Stomach (tissue), 9 donors: ENCODE data around the gene PCDH17. TPM values are rescaled to one million over a fixed set of nuclear protein-coding genes. Genes with fewer than 3 reads are reported as not detected.

ENCODE experiments used
- DNase-seq, 2 donors: peaks; one replicate each; pipeline versions ENCODE4 v3.0.0 to v3.0.0-alpha.2; 2013 to 2019
- H3K27ac ChIP-seq, 5 donors: fragments of 200-600 bp in 4 of 5; sonication (generic) in 4 of 5; one replicate each; pipeline ENCODE4 v1.5.1; 2013 to 2019; ENCODE audit warnings: mild to moderate bottlenecking in 1 of 5, moderate library complexity in 1 of 5
- H3K27me3 ChIP-seq, 3 donors: fragments of 200-600 bp; sonication (generic); one replicate each; pipeline ENCODE4 v1.5.1; 2017 to 2019; ENCODE audit warnings: mixed run types in 1 of 3
- H3K36me3 ChIP-seq, 4 donors: fragments of 200-600 bp; sonication (generic); 1 replicate in 3 of 4; 2 replicates in 1 of 4; pipeline ENCODE4 v1.5.1; 2016 to 2019
- H3K4me1 ChIP-seq, 4 donors: fragments of 200-600 bp; sonication (generic); one replicate each; pipeline ENCODE4 v1.5.1; 2016 to 2019
- H3K4me3 ChIP-seq, 4 donors: fragments of 200-600 bp; sonication (generic) in 3 of 4; one replicate each; pipeline ENCODE4 v1.5.1; 2016 to 2019; ENCODE audit warnings: mild to moderate bottlenecking in 1 of 4
- H3K9me3 ChIP-seq, 4 donors: fragments of 200-600 bp; sonication (generic); one replicate each; pipeline ENCODE4 v1.5.1; 2016 to 2019
- CTCF ChIP-seq, 7 experiments: fragments of 450-650 bp in 4 of 7; fragments of 200-600 bp in 3 of 7; sonication (generic) in 3 of 7; IDR thresholded peaks; one replicate each; pipeline ENCODE4 v1.5.1; 2016 to 2019; ENCODE audit warnings: antibody characterized with exemption in 7 of 7, control low read depth in 2 of 7, mild to moderate bottlenecking in 1 of 7
- EP300 ChIP-seq: sonication (generic); formaldehyde crosslinking; IDR thresholded peaks from one replicate; pipeline ENCODE4 v1.6.1; 2017; ENCODE audit warnings: antibody characterized with exemption
- POLR2A ChIP-seq, 4 donors: fragments of 450-650 bp; IDR thresholded peaks; one replicate each; pipeline ENCODE4 v1.6.1; 2016; ENCODE audit warnings: antibody characterized with exemption in 4 of 4, control low read depth in 2 of 4, mild to moderate bottlenecking in 1 of 4, moderate library complexity in 1 of 4
- POLR2AphosphoS5 ChIP-seq, 3 donors: sonication (generic); formaldehyde crosslinking; IDR thresholded peaks; one replicate each; pipeline ENCODE4 v1.6.1; 2016; ENCODE audit warnings: antibody characterized with exemption in 3 of 3
- WGBS, 5 donors: extraction: QIAGEN DNeasy Blood & Tissue Kit in 3 of 5; methylation state at CpG; one replicate each; pipeline versions ENCODE4 v1.1.5 to v1.1.7; 2013 to 2018; 5-methylcytosine and 5-hydroxymethylcytosine counted together
- intact Hi-C: fragments of 100-400 bp; cut with DNase I; formaldehyde crosslinking; loops from one replicate; pipeline ENCODE4 v1.15.1; 2023; ENCODE audit warnings: low total_unique reads
- polyA plus RNA-seq, 3 donors: library from polyadenylated mRNA; stranded (reverse); fragments of 200-250 nt; gene quantifications; one replicate each; pipeline ENCODE4 v1.2.3, GENCODE V29; 2013
- total RNA-seq, 5 donors: library from RNA; depleted of rRNA; stranded (reverse); fragments of >200 nt; gene quantifications; one replicate each; pipeline versions ENCODE4 v1.1.0 to v1.2.3, GENCODE V29; 2014 to 2016
- donor health status: healthy with polysubstance abuse.
- donor health status: Bipolar disorder and iron deficiency.
- donor health status: healthy.

Gene PCDH17
- total and polyA plus RNA-seq, 8 donors: 0.35 to 14.0 (median 2.8) TPM

GRCh38 chr13:57680609-57681008, 49.1 kb downstream of the PCDH17 start:
- H3K4me1 ChIP-seq: no peaks in the 10 kb centered on the region
- intact Hi-C loops: no loop called here

GRCh38 chr13:57682128-57682716, 50.7 kb downstream of the PCDH17 start:
- WGBS, 5 donors: 62 to 74% (median 64%) methylated on average over 4 of the region's 4 CpGs
- TF ChIP-seq POLR2AphosphoS5 (IDR thresholded peaks at IDR 0.05) (no peak), CTCF (IDR thresholded peaks at IDR 0.05) (no peak), EP300 (no peak), POLR2A (IDR thresholded peaks at IDR 0.05) (no peak)
- H3K27me3 ChIP-seq: no peaks in the 10 kb centered on the region
- no peaks in the 10 kb centered on the region for H3K4me1 ChIP-seq
- DNase-seq: no peak
- H3K4me3 ChIP-seq: no peak overlapping the region
- H3K27ac ChIP-seq: no peak overlapping the region
- H3K36me3 ChIP-seq: no peaks in the 10 kb centered on the region
- H3K9me3 ChIP-seq: no peaks in the 10 kb centered on the region
- intact Hi-C loops: no loop called here

More at GRCh38 chr13:57680609-57681008, 49.1 kb downstream of the PCDH17 start:
- DNase-seq: no peak
- no peak for TF ChIP-seq EP300
- TF ChIP-seq CTCF (IDR thresholded peaks at IDR 0.05): no peak
- TF ChIP-seq POLR2AphosphoS5 (IDR thresholded peaks at IDR 0.05): no peak
- TF ChIP-seq POLR2A (IDR thresholded peaks at IDR 0.05): no peak
- H3K4me3 ChIP-seq: no peak overlapping the region
- H3K27ac ChIP-seq: no peak overlapping the region
- H3K27me3 ChIP-seq: no peaks in the 10 kb centered on the region
- WGBS, 5 donors: 79 to 85% (median 82%) methylated on average over 1 of the region's 1 CpG
- H3K9me3 ChIP-seq: no peaks in the 10 kb centered on the region
- H3K36me3 ChIP-seq: no peaks in the 10 kb centered on the region

GRCh38 chr13:57698851-57699250, 67.3 kb downstream of the PCDH17 start:
- Histone ChIP-seq H3K27ac (no peak overlapping the region), H3K4me1 (no peaks in the 10 kb centered on the region), H3K27me3 (no peaks in the 10 kb centered on the region), H3K36me3 (no peaks in the 10 kb centered on the region), H3K4me3 (no peak overlapping the region), H3K9me3 (no peaks in the 10 kb centered on the region)
- intact Hi-C loops: no loop called here
- no peak for DNase-seq
- TF ChIP-seq POLR2A (IDR thresholded peaks at IDR 0.05) (no peak), CTCF (IDR thresholded peaks at IDR 0.05) (no peak)
- 63 to 74% (median 67%) methylated on average over 4 of the region's 4 CpGs for WGBS, 5 donors

GRCh38 chr13:57704031-57704430, 72.5 kb downstream of the PCDH17 start:
- intact Hi-C loops: no loop called here
- Histone ChIP-seq H3K27ac (no peak overlapping the region), H3K4me1 (no peaks in the 10 kb centered on the region), H3K9me3 (no peaks in the 10 kb centered on the region), H3K4me3 (no peak overlapping the region), H3K36me3 (no peaks in the 10 kb centered on the region), H3K27me3 (no peaks in the 10 kb centered on the region)
- DNase-seq: no peak
- 81 to 90% (median 84%) methylated on average over 2 of the region's 2 CpGs for WGBS, 5 donors
- TF ChIP-seq POLR2AphosphoS5 (IDR thresholded peaks at IDR 0.05) (no peak), CTCF (IDR thresholded peaks at IDR 0.05) (no peak), EP300 (no peak), POLR2A (IDR thresholded peaks at IDR 0.05) (no peak)
